ENCODE results near the gene HNRNPK.

Gene HNRNPK

GRCh38 chr9:83979812-83980394 lies at the start of gene HNRNPK:
HNRNPK (minus strand) TSS chr9:83980215; CDS start chr9:83978252, 1,963 bp downstream.
- DNase-seq, result peak; percentile 100

- no peak for DNase-seq
Observed at GRCh38 chr9:84027201-84027600, 47.2 kb upstream of the HNRNPK start.

GRCh38 chr9:84024041-84024575 lies 44.1 kb upstream of the HNRNPK start:
- no peak for DNase-seq

GRCh38 chr9:84007662-84008061 lies 27.6 kb upstream of the HNRNPK start:
- no peak for DNase-seq

GRCh38 chr9:84003246-84003645 lies 23.2 kb upstream of the HNRNPK start:
- no peak for DNase-seq

GRCh38 chr9:84002344-84002743 lies 22.3 kb upstream of the HNRNPK start:
- no peak for DNase-seq

GRCh38 chr9:84001621-84002020 lies 21.6 kb upstream of the HNRNPK start:
- no peak for DNase-seq

- DNase-seq, result no peak
Observed at GRCh38 chr9:84000186-84000585, 20.2 kb upstream of the HNRNPK start.

- no peak for DNase-seq
Observed at GRCh38 chr9:83999141-83999918, 19.3 kb upstream of the HNRNPK start.

- DNase-seq, result no peak
Observed at GRCh38 chr9:83996126-83996525, 16.1 kb upstream of the HNRNPK start.

- no peak for DNase-seq
Observed at GRCh38 chr9:83992901-83993300, 12.9 kb upstream of the HNRNPK start.

- DNase-seq, result no peak
Observed at GRCh38 chr9:83992407-83992806, 12.4 kb upstream of the HNRNPK start.

- no peak for DNase-seq
Observed at GRCh38 chr9:83991355-83991754, 11.3 kb upstream of the HNRNPK start.

- no peak for DNase-seq
Observed at GRCh38 chr9:83988411-83988810, 8.4 kb upstream of the HNRNPK start.

- no peak for DNase-seq
Observed at GRCh38 chr9:83987402-83987791, 7.4 kb upstream of the HNRNPK start.

- no peak for DNase-seq
Observed at GRCh38 chr9:83986765-83987401, 6.9 kb upstream of the HNRNPK start.

GRCh38 chr9:83986195-83986594 lies 6.2 kb upstream of the HNRNPK start:
- no peak for DNase-seq

- no peak for DNase-seq
Observed at GRCh38 chr9:83981126-83981871, 1.3 kb upstream of the HNRNPK start.

GRCh38 chr9:83980395-83981125 lies 545 bp upstream of the HNRNPK start, which contains the start of gene RMI1:
RMI1 (plus strand) TSS chr9:83980805; CDS start chr9:84000987, 20,182 bp downstream.
- peak; percentile 100 for DNase-seq

- peak; percentile 89 for DNase-seq
Observed at GRCh38 chr9:83978992-83979811, 813 bp downstream of the HNRNPK start.

GRCh38 chr9:83977196-83977595 lies 2.8 kb downstream of the HNRNPK start:
- no peak for DNase-seq

Data from right forelimb (tissue), 1 donor.